Fibroblast of the aortic adventitia (primary cell): Measurements from ENCODE around the gene LENEP. TPM values are rescaled to one million over a fixed set of nuclear protein-coding genes. Genes with fewer than 3 reads are reported as not detected.

Experiments
- DNase-seq: peaks from one replicate; pipeline ENCODE4 v3.0.0-alpha.2; 2010; ENCODE audit warnings: low read depth
- H3K4me3 ChIP-seq: 2 replicates; pipeline ENCODE4 v1.5.1; 2011; ENCODE audit warnings: low read depth, mild to moderate bottlenecking, control low read depth, low read length, moderate library complexity
- CTCF ChIP-seq: IDR thresholded peaks from 2 replicates; pipeline ENCODE4 v1.5.1; 2011; ENCODE audit warnings: mild to moderate bottlenecking, low read length, control low read depth, inconsistent platforms; ENCODE audit not compliant: insufficient read depth
- total RNA-seq: library from RNA; depleted of rRNA; stranded (reverse); fragments of >200 nt; gene quantifications from 2 replicates; pipeline ENCODE4 v1.2.3, GENCODE V29; 2012; ENCODE audit warnings: low replicate concordance

The LENEP gene
- total RNA-seq, 1 donor, result not detected

GRCh38 chr1:154960446-154961136 is 32.8 kb upstream of the LENEP start:
- no peak for TF ChIP-seq CTCF
- DNase-seq, result no peak
- peak overlapping the region; percentile 78 for H3K4me3 ChIP-seq

GRCh38 chr1:154961207-154962155 is 31.9 kb upstream of the LENEP start, which contains the start of gene PYGO2:
Gene PYGO2 (minus strand): TSS chr1:154961782. CDS start chr1:154961576, 206 bp downstream.
- H3K4me3 ChIP-seq, result peak within 1 kb of the TSS; percentile 78
- peak; percentile 66 for DNase-seq
- TF ChIP-seq CTCF, result peak; percentile 21

- peak; percentile 22 for DNase-seq
- TF ChIP-seq CTCF, result no peak
These were observed 31.1 kb upstream of the LENEP start for GRCh38 chr1:154962156-154962749.

GRCh38 chr1:154962795-154963330 is 30.5 kb upstream of the LENEP start:
- no peak for TF ChIP-seq CTCF
- H3K4me3 ChIP-seq, result no peak overlapping the region

More at GRCh38 chr1:154962156-154962749, 31.1 kb upstream of the LENEP start:
- peak overlapping the region; percentile 78 for H3K4me3 ChIP-seq

GRCh38 chr1:154963643-154964042 is 29.7 kb upstream of the LENEP start:
- no peak overlapping the region for H3K4me3 ChIP-seq
- DNase-seq, result no peak
- TF ChIP-seq CTCF, result no peak

More at GRCh38 chr1:154962795-154963330, 30.5 kb upstream of the LENEP start:
- DNase-seq, result no peak

- TF ChIP-seq CTCF, result no peak
- DNase-seq, result no peak
- no peak overlapping the region for H3K4me3 ChIP-seq
These were observed 29.0 kb upstream of the LENEP start for GRCh38 chr1:154964359-154964758.
